Activated CD8-positive, alpha-beta memory T cell treated with anti-CD3 and anti-CD28 coated beads, Interleukin-2, amount 50 U/mL, for 24 hours (primary cell): ENCODE measurements around the gene ZBTB21.

Source experiments
- DNase-seq: peaks from one replicate; pipeline ENCODE4 v3.0.0-alpha.2; 2020; ENCODE audit errors: extremely low read depth

The ZBTB21 gene

DNA sequence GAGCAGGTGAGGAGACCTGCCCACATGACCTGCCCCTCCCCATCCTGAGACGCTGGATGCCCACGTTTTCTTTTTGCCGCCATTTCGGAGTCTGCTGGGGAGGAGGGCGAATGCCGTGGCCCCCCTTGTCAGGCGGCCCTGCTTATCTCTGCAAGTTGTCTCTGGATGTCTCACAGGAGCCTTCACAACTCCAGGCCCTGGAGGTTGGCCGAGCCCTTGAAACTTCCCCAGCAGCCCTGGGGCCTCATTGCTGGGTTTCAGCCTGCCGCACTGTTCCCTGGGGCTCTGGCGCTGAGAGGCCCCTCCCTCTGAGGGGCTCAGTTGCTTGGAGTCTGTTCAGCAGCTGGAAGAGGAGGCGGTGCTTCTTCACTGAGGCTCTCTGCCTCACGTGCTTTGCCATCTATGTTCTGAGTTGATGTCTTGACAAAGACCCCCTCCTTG, 29.8 kb upstream of the ZBTB21 start:
- DNase-seq = no peak

DNA sequence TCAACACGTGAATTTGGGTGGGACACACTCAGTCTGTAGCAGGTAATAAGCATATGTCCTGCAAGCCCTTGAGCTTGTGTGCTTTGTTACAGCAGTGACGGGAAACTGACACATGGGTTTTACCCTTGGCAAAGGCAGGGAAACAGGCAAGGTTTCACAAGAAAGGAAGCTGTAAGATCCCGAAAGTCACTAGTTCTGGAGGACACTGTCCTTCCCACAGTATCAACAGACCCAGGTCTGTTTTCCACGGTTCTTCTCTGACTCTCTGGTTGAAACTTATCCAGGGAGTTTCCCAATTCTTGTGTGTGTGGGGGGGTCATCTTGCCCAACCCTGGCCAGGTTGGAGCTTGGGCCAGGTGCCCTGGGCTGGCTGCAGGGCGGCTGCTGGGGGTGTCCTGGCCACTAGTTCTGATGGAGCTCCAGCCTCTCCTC, 29.3 kb upstream of the ZBTB21 start:
- DNase-seq = no peak

DNA sequence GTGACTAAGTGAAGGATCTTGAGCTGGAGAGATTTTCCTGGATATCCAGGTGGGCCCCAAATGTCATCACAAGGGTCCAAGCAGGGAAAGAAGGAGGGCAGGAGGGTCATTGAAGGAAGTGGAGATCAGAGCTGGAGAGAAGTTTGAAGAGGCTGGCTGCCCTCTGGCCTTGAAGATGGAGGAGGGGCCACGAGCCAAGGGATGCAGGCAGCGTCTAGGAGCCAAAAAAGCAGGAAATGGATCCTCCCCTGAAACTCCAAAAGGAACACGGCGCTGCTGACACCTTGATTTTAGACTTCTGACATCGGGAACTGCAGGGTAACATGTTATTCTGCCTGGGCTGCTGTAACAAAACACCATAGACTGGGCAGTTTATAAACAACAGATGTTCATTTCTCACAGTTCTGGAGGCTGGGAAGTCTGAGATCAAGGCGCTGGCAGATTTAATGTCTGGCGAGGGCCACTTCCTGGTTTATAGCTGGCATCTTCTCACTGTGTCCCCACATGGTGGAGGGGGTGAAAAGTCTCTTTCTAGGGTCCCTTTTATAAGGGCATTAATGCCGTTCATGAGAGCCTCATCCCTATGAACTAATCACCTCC, 28.8 kb upstream of the ZBTB21 start:
- DNase-seq = no peak

GRCh38 chr21:42038393-42038792, 28.2 kb upstream of the ZBTB21 start:
- DNase-seq = no peak

DNA sequence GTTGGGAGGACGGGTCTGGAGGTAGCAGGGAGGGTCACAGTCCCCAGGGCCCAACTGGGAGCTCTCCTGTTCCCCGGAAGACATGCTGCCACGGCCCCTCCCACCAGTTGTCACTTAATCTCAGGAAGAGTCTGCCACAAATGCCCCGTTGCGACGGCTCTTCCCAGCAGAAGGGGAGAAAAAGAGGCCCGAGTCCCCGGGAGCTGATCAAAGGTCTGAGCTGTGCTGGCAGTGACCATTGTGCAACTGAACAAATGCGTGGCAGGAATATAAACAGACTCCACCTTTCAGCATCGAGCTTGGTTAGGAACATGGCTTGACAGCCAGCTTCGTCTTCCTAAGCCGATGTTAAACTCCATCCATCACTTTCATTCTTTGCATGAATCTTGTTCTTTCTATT, 27.8 kb upstream of the ZBTB21 start:
- no peak for DNase-seq

DNA sequence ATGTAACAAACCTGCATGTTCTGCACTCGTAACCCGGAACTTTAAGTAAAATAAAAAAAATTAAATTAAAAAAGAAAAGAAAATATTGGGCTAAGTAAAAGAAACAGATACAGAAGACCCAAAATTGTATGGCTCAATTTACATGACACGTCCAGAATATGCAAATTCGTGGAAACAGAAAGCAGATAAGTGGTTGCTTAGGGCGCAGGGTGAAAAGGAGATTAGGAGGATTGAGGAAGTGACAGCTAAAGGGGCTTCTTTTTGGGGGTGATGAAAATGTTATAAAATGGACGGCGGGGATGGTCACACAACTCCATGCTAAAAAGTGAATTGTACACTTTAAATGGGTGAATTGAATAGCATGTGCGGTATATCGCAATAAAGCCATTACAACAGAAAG, 27.4 kb upstream of the ZBTB21 start:
- no peak for DNase-seq

DNA sequence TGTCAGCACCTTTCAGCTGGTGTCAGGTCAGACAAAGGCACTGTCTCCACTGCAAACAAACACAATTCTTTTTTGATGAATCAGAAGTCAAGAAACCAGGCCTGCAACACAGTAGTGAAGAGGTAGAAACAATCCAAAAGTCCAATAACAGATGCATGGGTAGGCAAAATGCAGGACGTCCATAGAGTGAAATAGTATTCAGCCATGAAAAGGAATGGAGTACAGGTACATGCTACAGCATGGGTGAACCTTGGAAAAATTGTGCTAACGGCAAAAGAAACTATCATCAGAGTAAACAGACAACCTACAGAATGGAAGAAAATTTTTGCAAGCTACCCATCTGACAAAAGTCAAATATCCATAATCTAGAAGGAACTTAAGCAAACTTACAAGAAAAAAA, 26.2 kb upstream of the ZBTB21 start:
- no peak for DNase-seq

GRCh38 chr21:42032968-42033367, 22.8 kb upstream of the ZBTB21 start:
- DNase-seq = no peak

- no peak for DNase-seq
Measured at GRCh38 chr21:42032266-42032665, 22.1 kb upstream of the ZBTB21 start.

- DNase-seq = no peak
Measured at GRCh38 chr21:42031816-42032215, 21.7 kb upstream of the ZBTB21 start.

GRCh38 chr21:42031241-42031640, 21.1 kb upstream of the ZBTB21 start:
- no peak for DNase-seq

DNA sequence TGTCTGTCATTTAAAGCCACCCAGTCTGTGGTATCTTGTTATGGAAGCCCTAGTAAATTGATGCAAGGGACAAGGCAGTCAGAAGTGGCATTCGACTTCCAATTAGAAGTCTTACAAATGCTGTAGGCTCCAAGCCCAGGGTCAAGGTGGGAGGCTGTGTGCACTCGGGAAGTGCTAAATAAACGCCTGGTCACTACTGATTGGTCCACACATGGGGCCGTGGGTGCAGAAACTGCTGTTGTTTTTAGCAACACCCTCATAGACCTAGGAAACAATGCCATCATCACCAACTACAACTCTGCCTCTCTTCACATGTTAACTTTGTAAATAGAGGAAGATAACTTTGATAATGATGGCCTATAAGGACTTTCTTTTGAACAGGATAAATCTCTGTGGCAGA, 20.2 kb upstream of the ZBTB21 start:
- DNase-seq = no peak

DNA sequence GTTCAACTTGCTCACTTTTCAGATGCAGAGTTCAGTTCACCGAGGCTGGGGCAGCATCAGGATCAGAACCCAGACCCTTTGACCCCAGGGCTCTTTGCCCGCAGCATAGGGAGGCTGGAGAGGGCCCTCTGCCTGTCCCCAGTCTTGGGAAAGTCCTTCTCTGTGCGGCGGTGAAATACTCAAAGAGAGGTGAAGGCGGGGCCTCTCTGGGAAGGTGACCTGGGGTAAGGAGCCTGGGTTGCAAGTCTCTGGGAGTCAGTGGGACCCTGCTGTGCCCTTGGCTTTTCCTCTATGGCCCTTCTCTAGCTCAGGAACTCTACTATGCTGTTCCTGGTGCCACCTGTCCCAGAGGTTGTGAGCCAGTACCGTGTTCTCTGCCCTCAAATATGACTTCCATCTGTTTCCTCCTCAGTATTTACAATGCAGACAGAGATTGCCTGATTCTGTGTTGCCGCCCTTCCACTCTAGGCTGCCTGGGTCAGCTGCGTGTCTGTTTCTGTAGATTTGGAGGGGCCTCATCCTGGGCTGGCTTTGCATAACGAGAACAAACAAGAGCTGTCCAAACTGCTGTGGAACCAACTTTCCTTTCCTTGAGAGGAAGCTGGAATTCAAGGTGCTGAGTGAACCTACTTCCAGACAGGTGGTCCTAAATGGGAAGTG, 18.7 kb upstream of the ZBTB21 start:
- no peak for DNase-seq

- no peak for DNase-seq
Measured at GRCh38 chr21:42027822-42028765, 17.9 kb upstream of the ZBTB21 start.

- no peak for DNase-seq
Measured at GRCh38 chr21:42027085-42027821, 17.1 kb upstream of the ZBTB21 start.

DNA sequence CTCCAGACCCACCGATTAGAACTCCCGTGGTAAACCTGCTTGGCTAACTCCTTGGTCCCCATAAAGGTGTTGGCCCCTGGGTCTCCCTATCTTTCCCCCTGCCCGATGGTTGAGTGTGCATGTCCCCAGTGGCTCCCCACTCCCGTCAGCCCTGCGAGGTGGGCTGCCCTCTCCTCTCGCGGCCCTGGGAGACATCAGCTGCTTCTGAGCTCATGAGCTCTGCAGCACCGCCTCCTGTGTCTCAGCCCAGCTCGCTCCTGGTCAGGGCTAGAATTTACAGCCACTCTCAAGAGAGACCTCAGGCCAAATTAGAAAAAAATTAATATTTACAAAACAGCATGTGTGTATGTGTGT, 15.9 kb upstream of the ZBTB21 start:
- no peak for DNase-seq

DNA sequence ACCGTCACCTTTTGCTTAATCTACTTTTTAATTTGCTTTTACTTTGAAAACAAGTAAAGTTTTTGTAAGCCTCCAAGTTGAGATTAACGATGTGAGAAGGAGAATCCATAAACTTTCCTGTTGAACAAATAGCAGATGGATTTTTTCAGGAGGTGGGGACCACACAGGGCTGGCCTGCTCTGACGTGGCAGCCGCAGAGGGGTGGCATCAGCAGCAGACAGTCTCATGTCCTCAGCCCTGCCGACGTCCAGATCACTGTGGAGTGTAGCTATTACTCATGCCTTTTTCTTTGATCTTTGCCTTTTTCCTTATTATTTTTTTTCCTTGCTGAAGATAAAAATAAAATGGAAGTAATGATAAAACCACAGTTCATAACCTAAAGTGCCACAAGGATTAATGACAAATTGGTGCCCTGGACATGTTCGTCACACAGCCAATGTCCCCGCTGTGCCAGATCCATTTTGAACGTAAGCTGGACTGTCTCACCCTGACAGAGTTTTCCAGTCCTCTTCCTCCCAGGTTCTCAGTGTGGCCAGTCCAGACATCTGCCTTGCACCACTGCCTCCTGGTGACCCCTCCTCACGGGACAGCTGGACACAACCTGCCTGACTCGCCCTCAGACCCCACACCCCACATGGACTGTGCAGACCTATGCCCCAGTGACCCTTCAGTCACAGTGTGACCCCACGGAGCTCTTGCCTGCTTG, 15.4 kb upstream of the ZBTB21 start:
- DNase-seq = no peak

GRCh38 chr21:42022906-42023305, 12.7 kb upstream of the ZBTB21 start:
- no peak for DNase-seq

DNA sequence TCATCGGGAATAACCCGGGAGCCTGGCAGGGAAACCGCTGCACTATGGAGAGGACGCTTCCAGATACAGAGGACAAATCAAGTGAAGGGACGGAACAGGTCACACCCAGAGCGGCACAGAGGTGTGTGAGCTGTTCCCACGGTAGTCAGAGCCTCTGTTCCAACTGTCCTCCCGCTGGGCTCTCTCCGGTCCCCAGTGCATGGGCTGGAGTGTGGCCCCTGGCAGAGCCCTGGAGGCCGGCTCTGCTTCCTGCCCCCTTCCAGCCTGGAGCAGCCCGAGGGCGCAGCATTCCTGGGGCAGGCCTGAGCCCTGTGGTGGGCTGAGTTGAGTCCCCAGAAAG, 11.9 kb upstream of the ZBTB21 start:
- DNase-seq = no peak

GRCh38 chr21:42021371-42022090, 11.4 kb upstream of the ZBTB21 start:
- no peak for DNase-seq

DNA sequence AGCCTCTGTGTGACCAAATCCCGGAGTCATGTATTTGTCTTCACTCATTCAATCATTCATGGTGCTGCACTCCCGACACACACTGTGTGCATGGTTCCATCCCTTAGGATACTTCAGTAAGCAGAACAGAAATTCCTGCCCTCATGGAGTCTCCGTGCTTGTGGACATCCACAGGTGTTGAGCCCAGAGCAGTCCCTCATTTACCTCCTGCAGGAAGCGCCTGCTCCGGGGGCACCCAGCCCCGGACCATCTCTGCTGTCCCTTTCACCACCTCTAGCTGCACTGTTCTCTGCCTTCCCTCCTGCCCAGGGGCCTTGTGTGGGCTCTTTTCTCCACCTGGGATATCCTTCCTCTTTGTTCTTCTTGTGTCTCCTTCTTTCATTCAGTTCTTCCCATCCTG, 9.5 kb upstream of the ZBTB21 start:
- DNase-seq = no peak
